Loucy (cell line): ENCODE measurements around the gene TACC2.

ENCODE experiments used
- EZH2phosphoT487 ChIP-seq: fragments of 200-600 bp; IDR thresholded peaks from 2 replicates; pipeline ENCODE4 v1.6.1; 2018; ENCODE audit warnings: antibody characterized with exemption, mild to moderate bottlenecking, moderate library complexity, borderline replicate concordance
- TF ChIP-seq, protein P1 (sequence below): fragments of 200-600 bp; sonication (generic); conservative IDR thresholded peaks from 2 replicates; pipeline ENCODE4 v1.5.1; 2014; ENCODE audit warnings: mild to moderate bottlenecking, antibody characterized with exemption, low read length

DNA sequence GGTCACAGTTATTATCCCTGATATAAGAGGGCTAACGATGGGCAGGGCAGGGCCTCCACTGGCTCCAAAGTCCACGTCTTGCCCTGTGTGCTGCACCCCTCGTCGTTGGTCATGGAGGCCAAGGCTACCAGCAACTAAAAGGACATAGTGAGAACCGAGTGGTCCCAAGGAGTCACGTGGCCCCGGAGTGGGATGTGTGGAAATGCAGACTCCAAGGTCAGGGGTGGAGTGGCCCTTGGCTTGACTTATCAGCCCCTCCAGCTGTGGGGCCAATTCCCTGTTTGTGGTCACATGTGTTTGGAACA lies 312.8 kb downstream of the TACC2 start:
- TF ChIP-seq, protein P1, sequence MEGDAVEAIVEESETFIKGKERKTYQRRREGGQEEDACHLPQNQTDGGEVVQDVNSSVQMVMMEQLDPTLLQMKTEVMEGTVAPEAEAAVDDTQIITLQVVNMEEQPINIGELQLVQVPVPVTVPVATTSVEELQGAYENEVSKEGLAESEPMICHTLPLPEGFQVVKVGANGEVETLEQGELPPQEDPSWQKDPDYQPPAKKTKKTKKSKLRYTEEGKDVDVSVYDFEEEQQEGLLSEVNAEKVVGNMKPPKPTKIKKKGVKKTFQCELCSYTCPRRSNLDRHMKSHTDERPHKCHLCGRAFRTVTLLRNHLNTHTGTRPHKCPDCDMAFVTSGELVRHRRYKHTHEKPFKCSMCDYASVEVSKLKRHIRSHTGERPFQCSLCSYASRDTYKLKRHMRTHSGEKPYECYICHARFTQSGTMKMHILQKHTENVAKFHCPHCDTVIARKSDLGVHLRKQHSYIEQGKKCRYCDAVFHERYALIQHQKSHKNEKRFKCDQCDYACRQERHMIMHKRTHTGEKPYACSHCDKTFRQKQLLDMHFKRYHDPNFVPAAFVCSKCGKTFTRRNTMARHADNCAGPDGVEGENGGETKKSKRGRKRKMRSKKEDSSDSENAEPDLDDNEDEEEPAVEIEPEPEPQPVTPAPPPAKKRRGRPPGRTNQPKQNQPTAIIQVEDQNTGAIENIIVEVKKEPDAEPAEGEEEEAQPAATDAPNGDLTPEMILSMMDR, result no peak
- TF ChIP-seq EZH2phosphoT487, result no peak
